Activated CD4-positive, alpha-beta T cell treated with anti-CD3 and anti-CD28 coated beads, Interleukin-2, amount 10 ng/mL, durations not matched to agents 24 days and 14 days (primary cell): ENCODE results near the gene NAA20. TPM values are rescaled to one million over a fixed set of nuclear protein-coding genes. Genes with fewer than 3 reads are reported as not detected.

ENCODE experiments used
- DNase-seq: peaks from one replicate; pipeline ENCODE4 v3.0.0; 2022
- H3K27ac Mint-ChIP-seq: one replicate; pipeline ENCODE4 v1.8.0; 2022; ENCODE audit warnings: mild to moderate bottlenecking, mixed read lengths
- H3K27me3 Mint-ChIP-seq: one replicate; pipeline ENCODE4 v1.8.0; 2022; ENCODE audit warnings: mixed read lengths
- H3K36me3 Mint-ChIP-seq: one replicate; pipeline ENCODE4 v1.8.0; 2022; ENCODE audit warnings: low read depth, mild to moderate bottlenecking, mixed read lengths
- H3K4me1 Mint-ChIP-seq: one replicate; pipeline ENCODE4 v1.8.0; 2021; ENCODE audit warnings: mixed read lengths
- H3K4me3 Mint-ChIP-seq: one replicate; pipeline ENCODE4 v1.8.0; 2022; ENCODE audit warnings: mild to moderate bottlenecking, moderate library complexity, mixed read lengths
- H3K9me3 Mint-ChIP-seq: one replicate; pipeline ENCODE4 v1.8.0; 2021; ENCODE audit warnings: mixed read lengths
- intact Hi-C: fragments of 100-400 bp; cut with micrococcal nuclease; formaldehyde crosslinking; loops from one replicate; pipeline ENCODE4 v1.15.1; 2023
- total RNA-seq: library from RNA; stranded (reverse); gene quantifications from 2 replicates; pipeline ENCODE4 v1.2.3, GENCODE V29; 2022

The NAA20 gene
- total RNA-seq, 1 donor from 2014 or later, result 96.4 TPM

- Mint-ChIP-seq H3K36me3 (no peaks in the 10 kb centered on the region), H3K4me3 (no peak overlapping the region), H3K27ac (no peak overlapping the region), H3K9me3 (no peaks in the 10 kb centered on the region), H3K27me3 (peaks cover 7% of the 10 kb centered on the region), H3K4me1 (peaks cover 4% of the 10 kb centered on the region)
- intact Hi-C loops, result no loop called here
- no peak for DNase-seq
Measured at GRCh38 chr20:19976595-19977372, 40.4 kb upstream of the NAA20 start.

GRCh38 chr20:19977373-19977770 is 39.8 kb upstream of the NAA20 start:
- no peak overlapping the region for H3K27ac Mint-ChIP-seq
- peaks cover 7% of the 10 kb centered on the region for H3K27me3 Mint-ChIP-seq
- no peaks in the 10 kb centered on the region for H3K9me3 Mint-ChIP-seq
- no peak for DNase-seq
- intact Hi-C loops, result no loop called here
- no peaks in the 10 kb centered on the region for H3K36me3 Mint-ChIP-seq
- no peak overlapping the region for H3K4me3 Mint-ChIP-seq
- peaks cover 4% of the 10 kb centered on the region for H3K4me1 Mint-ChIP-seq

- H3K4me1 Mint-ChIP-seq, result peaks cover 4% of the 10 kb centered on the region
- H3K9me3 Mint-ChIP-seq, result no peaks in the 10 kb centered on the region
- H3K27ac Mint-ChIP-seq, result no peak overlapping the region
- H3K27me3 Mint-ChIP-seq, result peaks cover 5% of the 10 kb centered on the region
- no peak overlapping the region for H3K4me3 Mint-ChIP-seq
- no peaks in the 10 kb centered on the region for H3K36me3 Mint-ChIP-seq
- DNase-seq, result no peak
- intact Hi-C loops, result no loop called here
Measured at GRCh38 chr20:19978511-19979210, 38.5 kb upstream of the NAA20 start.

- intact Hi-C loops, result no loop called here
- Mint-ChIP-seq H3K36me3 (no peaks in the 10 kb centered on the region), H3K4me1 (peaks cover 4% of the 10 kb centered on the region), H3K27me3 (peaks cover 5% of the 10 kb centered on the region), H3K9me3 (no peaks in the 10 kb centered on the region), H3K4me3 (no peak overlapping the region), H3K27ac (no peak overlapping the region)
- no peak for DNase-seq
Measured at GRCh38 chr20:19981031-19981451, 36.1 kb upstream of the NAA20 start.

GRCh38 chr20:19986419-19986818 is 30.7 kb upstream of the NAA20 start:
- no peak for DNase-seq
- intact Hi-C loops, result no loop called here

GRCh38 chr20:19987046-19987445 is 30.1 kb upstream of the NAA20 start:
- no peaks in the 10 kb centered on the region for H3K4me1 Mint-ChIP-seq
- no peak for DNase-seq
- H3K27ac Mint-ChIP-seq, result no peak overlapping the region
- no peaks in the 10 kb centered on the region for H3K36me3 Mint-ChIP-seq
- H3K27me3 Mint-ChIP-seq, result peaks cover 6% of the 10 kb centered on the region
- no peak overlapping the region for H3K4me3 Mint-ChIP-seq
- intact Hi-C loops, result no loop called here
- H3K9me3 Mint-ChIP-seq, result no peaks in the 10 kb centered on the region

More at GRCh38 chr20:19986419-19986818, 30.7 kb upstream of the NAA20 start:
- Mint-ChIP-seq H3K4me1 (no peaks in the 10 kb centered on the region), H3K27ac (no peak overlapping the region), H3K27me3 (peaks cover 6% of the 10 kb centered on the region), H3K4me3 (no peak overlapping the region), H3K36me3 (no peaks in the 10 kb centered on the region), H3K9me3 (no peaks in the 10 kb centered on the region)

GRCh38 chr20:19990850-19991249 is 26.3 kb upstream of the NAA20 start:
- Mint-ChIP-seq H3K4me1 (no peaks in the 10 kb centered on the region), H3K9me3 (no peaks in the 10 kb centered on the region), H3K27me3 (peaks cover 7% of the 10 kb centered on the region), H3K27ac (no peak overlapping the region), H3K4me3 (no peak overlapping the region), H3K36me3 (no peaks in the 10 kb centered on the region)
- no peak for DNase-seq
- intact Hi-C loops, result no loop called here

- H3K4me3 Mint-ChIP-seq, result no peak overlapping the region
Measured at GRCh38 chr20:19991308-19991707, 25.9 kb upstream of the NAA20 start.

GRCh38 chr20:19991854-19992253 is 25.3 kb upstream of the NAA20 start:
- Mint-ChIP-seq H3K9me3 (no peaks in the 10 kb centered on the region), H3K36me3 (no peaks in the 10 kb centered on the region), H3K4me1 (no peaks in the 10 kb centered on the region), H3K27me3 (peaks cover 4% of the 10 kb centered on the region), H3K4me3 (no peak overlapping the region), H3K27ac (no peak overlapping the region)
- DNase-seq, result no peak
- intact Hi-C loops, result no loop called here

More at GRCh38 chr20:19991308-19991707, 25.9 kb upstream of the NAA20 start:
- no peak for DNase-seq
- no peaks in the 10 kb centered on the region for H3K4me1 Mint-ChIP-seq
- H3K27ac Mint-ChIP-seq, result no peak overlapping the region
- H3K9me3 Mint-ChIP-seq, result no peaks in the 10 kb centered on the region
- peaks cover 7% of the 10 kb centered on the region for H3K27me3 Mint-ChIP-seq
- H3K36me3 Mint-ChIP-seq, result no peaks in the 10 kb centered on the region
- intact Hi-C loops, result no loop called here

GRCh38 chr20:19992996-19993908 is 23.9 kb upstream of the NAA20 start:
- intact Hi-C loops, result no loop called here
- H3K9me3 Mint-ChIP-seq, result no peaks in the 10 kb centered on the region
- DNase-seq, result no peak
- H3K4me1 Mint-ChIP-seq, result no peaks in the 10 kb centered on the region
- H3K27me3 Mint-ChIP-seq, result peaks cover 4% of the 10 kb centered on the region
- H3K27ac Mint-ChIP-seq, result no peak overlapping the region
- H3K4me3 Mint-ChIP-seq, result no peak overlapping the region
- H3K36me3 Mint-ChIP-seq, result no peaks in the 10 kb centered on the region

- peaks cover 2% of the 10 kb centered on the region for H3K27me3 Mint-ChIP-seq
- intact Hi-C loops, result loop anchor here (2.0 kb wide), 1 partner anchor 301 kb away; no protein-coding TSS in a partner anchor
- H3K4me1 Mint-ChIP-seq, result no peaks in the 10 kb centered on the region
- no peak for DNase-seq
- no peaks in the 10 kb centered on the region for H3K36me3 Mint-ChIP-seq
- no peak overlapping the region for H3K27ac Mint-ChIP-seq
- no peaks in the 10 kb centered on the region for H3K9me3 Mint-ChIP-seq
- no peak overlapping the region for H3K4me3 Mint-ChIP-seq
Measured at GRCh38 chr20:19993958-19994669, 23.0 kb upstream of the NAA20 start.

- peak; percentile 69 for DNase-seq
- intact Hi-C loops, result loop anchor here (1.0 to 2.0 kb wide), 2 partner anchors 210 to 303 kb away; no protein-coding TSS in a partner anchor
- Mint-ChIP-seq H3K9me3 (no peaks in the 10 kb centered on the region), H3K36me3 (no peaks in the 10 kb centered on the region), H3K4me3 (no peak overlapping the region), H3K27ac (no peak overlapping the region), H3K27me3 (peaks cover 5% of the 10 kb centered on the region), H3K4me1 (no peaks in the 10 kb centered on the region)
Measured at GRCh38 chr20:19995220-19995863, 21.8 kb upstream of the NAA20 start.

GRCh38 chr20:19996222-19996621 is 20.9 kb upstream of the NAA20 start:
- intact Hi-C loops, result no loop called here
- no peaks in the 10 kb centered on the region for H3K36me3 Mint-ChIP-seq
- no peak overlapping the region for H3K27ac Mint-ChIP-seq
- no peaks in the 10 kb centered on the region for H3K4me1 Mint-ChIP-seq
- no peak overlapping the region for H3K4me3 Mint-ChIP-seq
- H3K27me3 Mint-ChIP-seq, result peaks cover 12% of the 10 kb centered on the region
- H3K9me3 Mint-ChIP-seq, result no peaks in the 10 kb centered on the region
- DNase-seq, result no peak
